Measurements from ENCODE around the gene RAP2B.

DNA sequence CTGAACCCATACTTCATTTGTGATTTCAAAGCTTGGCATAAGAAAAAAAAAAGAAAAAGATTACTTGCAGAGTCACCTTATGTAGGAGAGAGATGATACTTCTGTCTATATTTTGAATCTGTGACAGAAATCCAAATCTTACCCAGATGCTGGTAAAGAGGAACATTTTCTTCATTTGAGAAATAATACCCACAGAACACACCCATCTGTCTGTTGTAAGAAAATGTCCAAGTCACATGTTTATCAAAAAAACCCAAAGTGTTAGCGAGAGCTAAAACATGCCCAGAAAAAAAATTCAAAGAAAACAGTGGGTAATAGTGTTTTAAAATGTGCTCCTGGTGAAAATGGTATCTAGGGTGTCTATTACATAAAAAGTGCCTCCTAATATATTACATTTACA is 18.0 kb upstream of the RAP2B start:
- TF ChIP-seq CTCF (conservative IDR thresholded peaks at IDR 0.05; ENCODE audit: low read length) (no peak), EZH2phosphoT487 (IDR thresholded peaks at IDR 0.05; ENCODE audit: borderline replicate concordance) (no peak)

Data from Loucy (cell line).